ENCODE results near the gene ZNF785.
"Not testable (repeated sequence)": the region's sequence is repeated elsewhere in the genome, so short reads cannot be mapped to it uniquely, and the experiment has no call there.

Gene ZNF785

DNA sequence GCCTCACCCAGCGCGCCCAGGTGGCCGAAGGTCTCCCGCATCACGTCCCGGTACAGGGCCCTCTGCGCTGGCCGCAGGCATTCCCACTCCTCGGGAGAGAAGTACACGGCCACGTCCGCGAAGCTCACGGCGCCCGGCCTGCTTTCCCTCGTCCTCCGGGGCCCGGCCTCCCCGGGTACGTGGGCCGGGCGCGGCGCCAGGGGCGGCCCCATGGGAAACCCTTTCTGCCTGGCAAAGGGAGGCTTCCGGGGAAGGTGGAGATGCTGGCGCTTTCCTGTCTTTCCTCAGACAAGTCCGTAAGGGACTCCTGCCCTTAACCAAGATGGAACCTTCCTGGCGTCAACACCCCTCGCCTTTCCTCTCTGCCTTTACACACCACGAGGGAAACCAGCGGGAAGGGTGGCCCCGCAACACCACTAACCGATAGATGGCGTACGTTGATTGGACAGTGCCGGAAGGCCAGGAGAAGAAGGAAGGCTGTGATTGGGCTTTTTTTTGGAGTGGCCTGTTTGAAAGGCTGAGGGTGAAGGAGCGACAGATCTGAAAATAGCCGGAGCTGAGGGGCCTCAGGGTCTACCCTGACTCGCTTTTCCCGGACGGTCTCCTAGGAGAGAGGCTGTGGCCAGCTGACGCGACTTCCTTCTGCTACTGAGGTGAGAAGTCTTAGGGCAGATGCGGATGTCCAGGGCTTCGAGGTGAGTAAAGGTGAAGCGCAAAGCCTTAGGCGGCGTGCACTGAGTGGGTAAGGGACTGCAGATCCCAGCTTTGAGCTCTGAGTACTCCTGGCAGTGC, at the start of gene ZNF785:
Gene ZNF785 (minus strand): TSS at position 298 of the 792 bp plus-strand sequence. CDS start 86 bp downstream, at position 212.
- peak; percentile 100 for DNase-seq

DNA sequence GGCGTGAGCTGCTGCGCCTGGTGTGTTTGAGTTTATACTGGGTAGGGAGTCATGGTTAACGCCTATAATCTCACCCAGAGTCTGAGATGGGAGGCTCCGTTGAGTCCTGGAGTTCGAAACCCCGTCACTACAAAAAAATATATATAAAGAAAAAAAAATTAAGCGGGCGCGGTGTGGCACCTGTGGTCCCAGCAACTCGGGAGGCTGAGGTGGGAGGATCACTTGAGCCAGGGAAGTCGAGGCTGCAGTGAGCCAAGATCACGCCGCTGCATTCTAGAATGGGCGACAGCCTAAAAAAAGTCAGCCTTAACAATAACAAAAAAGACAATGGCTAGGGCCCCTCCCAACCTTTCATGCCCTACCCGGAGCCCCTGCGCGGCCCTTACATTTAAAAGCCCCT, 48.0 kb upstream of the ZNF785 start:
- DNase-seq: no peak

DNA sequence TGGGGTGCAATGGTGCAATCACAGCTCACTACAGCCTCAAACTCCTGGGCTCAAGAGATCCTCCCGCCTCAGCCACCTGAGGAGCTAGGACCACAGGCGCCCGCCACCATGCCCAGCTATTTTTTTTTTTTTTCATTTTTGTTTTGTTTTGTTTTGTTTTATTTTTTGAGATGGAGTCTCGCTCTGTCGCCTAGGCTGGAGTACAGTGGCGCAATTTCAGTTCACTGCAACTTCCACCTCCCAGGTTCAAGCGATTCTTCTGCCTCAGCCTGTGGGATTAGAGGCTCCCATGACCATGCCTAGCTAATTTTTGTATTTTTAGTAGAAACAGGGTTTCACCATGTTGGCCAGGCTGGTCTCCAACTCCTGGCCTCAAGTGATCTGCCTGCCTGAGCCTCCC, 47.0 kb upstream of the ZNF785 start:
- DNase-seq: not testable (repeated sequence)

DNA sequence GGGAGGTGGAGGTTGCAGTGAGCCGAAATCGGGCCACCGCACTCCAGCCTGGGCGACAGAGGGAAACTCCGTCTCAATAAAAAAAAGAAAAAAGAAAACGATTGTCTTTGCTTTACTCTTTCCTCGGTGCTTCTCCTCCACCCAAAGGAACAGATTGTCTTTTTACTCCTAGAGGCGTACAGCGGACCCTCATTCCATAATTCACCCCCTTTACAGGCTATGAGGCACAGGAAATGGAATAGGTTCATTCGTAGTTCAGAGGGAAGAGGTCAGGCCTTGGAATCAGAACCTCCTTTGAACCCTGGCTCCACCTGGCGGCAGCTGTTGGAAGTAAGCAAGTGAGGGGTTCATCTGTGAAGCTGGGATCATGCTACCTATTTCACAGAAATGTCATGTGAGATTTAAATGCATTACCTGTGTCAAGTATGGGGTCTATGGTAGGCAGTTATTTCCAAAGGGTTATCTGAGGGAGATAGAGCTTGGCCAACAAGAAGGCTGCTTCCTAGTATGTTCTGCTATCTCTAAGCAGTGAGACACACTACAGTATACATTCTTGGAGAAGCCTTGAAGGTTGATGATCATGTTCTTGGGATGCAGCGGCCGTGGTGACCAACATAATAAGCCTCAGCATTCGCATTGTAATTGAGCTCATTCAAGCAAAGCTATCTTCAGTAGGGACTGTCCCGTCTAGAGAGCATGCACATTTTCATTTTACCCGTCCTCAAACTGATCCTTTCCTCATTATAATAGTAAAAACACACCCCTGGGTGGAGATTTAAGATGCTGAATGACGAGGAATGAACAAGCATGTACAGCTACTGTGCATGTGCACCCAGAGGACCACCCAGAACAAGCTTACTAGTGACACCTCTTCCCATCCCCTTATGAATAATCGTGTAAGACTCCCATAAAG, 43.4 kb upstream of the ZNF785 start:
- DNase-seq: peak; percentile 93

DNA sequence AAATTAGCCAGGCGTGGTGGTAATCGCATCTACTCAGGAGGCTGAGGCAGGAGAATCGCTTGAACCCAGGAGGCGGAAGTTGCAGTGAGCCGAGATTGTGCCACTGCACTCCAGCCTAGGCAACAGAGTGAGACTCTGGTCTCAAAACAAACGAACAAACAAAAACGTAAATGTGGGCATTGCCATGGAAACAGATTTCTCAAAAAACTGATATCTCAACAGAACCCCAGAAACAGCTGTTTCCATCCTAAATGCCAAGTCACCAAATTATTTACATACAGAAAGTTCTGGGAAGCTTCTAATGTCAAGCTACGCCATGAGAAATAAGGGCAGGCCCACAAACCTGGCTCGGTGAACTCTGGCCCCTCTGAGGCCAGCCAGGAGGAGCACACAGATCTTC, 40.7 kb upstream of the ZNF785 start:
- no peak for DNase-seq

DNA sequence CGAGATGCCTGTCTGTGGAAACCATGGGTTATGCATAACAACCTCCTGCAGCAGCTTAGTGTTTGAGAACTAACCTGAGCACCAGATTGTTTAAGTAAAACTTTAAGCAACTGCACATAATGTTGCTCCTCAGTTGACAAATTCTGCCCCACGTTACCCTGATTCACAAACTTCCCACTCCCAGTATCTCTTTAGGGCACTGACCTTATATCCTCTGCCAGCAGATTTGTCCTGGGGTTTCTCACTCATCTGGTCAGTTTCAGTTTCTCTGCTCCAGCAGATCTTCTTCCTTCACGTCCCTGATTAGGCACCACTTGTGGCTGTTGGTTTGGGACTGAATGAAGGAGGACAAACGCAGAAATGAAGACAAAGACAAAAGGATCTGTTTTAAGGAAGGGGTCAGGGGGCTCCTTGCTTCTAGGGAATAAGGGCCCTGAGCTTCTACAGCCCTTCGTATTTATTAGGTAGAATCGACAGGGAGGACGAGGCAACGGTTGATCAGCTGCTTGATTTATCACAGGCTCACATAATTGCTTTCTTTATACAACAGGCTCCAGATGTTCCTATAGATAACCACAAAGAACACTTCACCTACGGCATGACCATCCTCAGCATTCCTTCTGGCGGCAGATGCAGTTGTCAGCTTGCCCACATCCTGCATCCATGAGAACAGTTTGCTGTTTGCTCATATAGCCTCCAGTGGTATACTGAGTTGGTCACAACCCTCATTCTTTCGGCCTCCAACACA, 38.2 kb upstream of the ZNF785 start:
- DNase-seq: no peak

DNA sequence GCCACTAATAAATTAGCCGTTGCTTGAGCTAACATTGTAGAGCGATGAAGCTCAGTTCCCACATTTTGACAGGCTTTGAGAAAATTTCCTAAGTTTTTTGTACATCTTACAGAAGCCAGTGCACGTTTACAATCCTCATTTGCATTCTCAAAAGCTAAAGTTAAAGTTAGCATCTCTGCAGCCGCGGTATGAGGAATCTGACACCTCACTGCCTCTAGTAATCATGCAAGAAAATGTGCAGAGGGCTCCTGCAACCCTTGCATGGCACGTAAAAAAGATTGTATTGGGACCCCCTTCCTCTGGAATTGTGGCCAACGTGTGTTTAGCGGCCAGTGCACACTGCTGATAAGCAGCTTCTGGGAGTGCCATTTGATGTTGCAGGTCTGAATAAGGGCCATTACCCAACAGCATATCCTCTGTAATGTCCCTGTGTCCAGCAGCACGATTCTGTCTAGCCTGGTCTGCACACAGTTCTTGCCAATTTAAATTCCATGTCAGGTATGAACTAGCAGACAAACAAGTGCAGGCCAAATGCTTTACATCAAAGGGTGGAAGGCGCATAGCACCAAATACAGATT, 37.0 kb upstream of the ZNF785 start:
- no peak for DNase-seq

DNA sequence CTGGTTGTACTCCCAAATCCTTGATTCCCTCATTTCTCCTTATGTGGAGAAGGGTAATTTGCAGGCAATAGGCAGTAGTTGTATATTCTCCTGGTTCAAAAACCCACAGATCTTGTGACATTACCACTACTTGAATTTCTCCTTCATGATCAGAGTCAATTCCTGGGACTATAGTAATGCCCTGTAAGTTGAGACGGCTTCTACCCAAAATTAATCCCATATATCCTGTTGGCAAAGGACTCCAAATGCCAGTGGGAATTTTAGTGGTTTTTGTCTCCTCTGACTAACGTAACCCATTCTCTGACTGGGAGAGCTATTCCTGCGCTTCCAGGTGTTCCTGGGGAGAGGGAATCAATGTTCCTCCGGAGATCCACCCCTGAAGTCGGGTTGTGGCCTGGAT, 36.3 kb upstream of the ZNF785 start:
- DNase-seq: no peak

DNA sequence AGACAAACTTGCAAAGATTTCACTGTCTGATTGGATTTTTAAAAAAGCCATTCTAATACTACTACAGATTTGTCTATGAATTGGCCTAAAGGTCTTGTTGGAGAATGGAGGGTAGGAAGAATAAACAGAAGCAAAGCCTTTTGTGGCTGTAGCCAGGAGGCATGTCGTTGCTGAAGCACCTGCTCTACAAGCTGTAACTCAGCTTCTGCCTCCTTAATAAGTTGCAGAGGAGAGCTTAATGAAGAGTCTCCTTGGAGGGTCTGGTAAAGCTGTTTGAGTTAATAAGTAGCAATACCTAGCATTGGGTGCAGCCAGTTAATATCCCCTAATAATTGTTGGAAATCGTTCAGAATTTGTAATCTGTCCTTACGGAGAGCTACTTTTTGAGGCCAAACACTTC, 34.7 kb upstream of the ZNF785 start:
- no peak for DNase-seq

DNA sequence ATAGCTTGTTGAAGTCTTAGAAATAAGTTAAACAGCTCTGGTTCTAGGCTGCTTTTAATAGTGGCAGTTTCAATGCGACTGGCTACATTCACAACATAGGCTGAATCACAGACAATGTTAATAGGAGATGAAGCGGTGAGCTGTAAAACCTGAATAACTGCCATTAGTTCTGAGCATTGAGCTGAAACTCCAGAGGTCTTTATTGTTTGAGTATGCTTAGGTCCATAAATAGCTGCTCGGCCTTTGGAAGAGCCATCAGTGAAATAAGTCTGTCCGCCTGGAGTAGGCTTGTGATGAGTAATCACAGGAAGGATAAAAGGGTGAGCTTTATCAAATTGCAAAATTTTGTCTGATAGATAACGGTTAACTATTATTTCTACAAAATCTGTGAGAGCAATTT, 34.1 kb upstream of the ZNF785 start:
- no peak for DNase-seq

DNA sequence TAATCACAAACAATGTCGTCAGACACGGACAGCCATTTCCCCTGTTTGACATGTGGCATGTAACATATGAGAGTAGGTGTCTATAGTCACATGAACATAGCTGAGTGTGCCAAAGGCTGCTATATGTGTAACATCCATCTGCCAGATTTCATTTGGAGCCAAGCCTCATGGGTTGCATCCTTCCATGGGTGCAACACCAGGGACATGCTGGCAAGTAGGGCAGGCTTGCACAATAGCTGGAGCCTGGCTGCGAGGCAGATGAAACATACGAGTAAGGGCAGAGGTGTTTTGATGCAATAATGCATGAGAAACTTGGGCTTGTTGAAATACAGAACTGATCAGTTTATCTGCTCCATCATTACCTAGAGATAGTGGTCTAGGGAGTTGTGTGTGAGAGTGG, 33.7 kb upstream of the ZNF785 start:
- DNase-seq: no peak

DNA sequence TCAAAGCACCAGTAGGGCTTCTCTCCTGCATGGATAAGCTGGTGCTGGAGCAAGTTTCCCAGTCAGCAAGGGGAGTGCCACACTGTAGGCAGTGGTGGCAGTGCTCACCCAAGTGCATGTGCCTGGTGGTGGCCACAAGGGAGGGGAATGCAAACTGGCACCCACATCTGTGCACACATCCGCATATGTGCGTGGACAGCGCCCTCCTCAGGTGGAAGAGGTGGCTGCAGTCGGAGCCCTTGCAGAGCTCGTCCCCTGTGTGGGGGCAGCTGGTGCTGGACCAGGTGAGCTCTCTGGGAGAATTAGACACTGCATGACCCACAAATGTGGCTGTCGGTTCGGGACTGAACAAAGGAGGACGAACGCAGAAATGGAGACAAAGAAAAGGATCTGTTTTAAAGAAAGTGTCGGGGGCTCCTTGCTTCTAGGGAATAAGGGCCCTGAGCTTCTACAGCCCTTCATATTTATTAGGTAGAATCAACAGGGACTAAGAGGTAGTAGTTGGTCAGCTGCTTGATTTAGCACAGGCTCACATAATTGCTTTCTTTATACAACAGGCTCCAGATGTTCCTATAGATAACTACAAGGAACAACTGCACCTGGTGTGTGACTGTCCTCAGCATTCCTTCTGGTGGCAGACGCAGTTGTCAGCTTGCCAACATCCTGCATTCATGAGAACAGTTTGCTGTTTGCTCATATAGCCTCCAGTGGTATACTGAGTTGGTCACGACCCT, 30.0 kb upstream of the ZNF785 start:
- DNase-seq: peak; percentile 69

DNA sequence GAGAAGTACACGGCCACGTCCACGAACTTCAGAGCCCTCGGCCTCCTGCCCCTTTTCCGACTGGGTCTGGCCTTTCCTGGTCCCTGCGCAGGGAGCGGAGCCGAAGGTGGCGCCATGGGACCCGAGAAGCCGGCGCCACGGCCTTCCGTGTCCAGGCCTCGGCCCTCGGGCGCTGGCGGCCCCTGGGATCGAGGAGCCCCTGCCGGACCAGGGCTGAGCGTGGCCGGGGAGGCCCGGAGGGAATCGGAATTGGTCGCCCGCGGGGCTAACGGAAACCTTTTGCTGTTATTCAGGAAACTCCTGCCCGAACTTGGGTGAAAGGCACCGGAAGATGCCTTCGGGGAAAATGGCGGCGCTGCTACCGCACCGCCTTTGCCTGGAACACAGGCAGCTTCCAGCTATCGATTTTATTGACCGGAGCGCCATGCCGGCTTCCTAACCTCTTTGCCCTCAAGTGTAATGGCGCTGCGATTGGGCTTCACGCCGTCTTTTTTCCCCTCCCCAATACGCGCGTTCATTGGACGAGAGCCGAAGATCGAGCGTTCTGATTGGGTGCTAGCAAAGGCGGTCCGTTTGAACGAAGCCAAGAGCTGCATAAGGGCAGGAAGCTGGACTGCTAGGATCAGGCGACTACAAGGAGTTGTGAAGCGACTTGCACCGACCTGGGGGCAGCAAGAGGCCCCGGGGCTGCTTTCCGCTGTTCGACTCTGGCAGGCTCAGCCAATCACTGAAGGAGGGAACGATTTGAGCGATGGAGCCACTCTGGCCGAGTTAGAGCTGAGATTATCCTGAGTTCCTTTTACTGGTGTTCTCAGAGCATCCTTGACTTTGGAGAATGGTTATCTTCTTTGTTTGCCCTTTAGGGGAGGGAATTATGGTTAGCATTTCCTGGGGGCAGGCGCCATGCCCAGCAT, 24.7 kb upstream of the ZNF785 start, which contains the start of gene ZNF689:
Gene ZNF689 (minus strand): TSS at position 464 of the 914 bp plus-strand sequence. CDS start 348 bp downstream, at position 116.
- peak; percentile 99 for DNase-seq

DNA sequence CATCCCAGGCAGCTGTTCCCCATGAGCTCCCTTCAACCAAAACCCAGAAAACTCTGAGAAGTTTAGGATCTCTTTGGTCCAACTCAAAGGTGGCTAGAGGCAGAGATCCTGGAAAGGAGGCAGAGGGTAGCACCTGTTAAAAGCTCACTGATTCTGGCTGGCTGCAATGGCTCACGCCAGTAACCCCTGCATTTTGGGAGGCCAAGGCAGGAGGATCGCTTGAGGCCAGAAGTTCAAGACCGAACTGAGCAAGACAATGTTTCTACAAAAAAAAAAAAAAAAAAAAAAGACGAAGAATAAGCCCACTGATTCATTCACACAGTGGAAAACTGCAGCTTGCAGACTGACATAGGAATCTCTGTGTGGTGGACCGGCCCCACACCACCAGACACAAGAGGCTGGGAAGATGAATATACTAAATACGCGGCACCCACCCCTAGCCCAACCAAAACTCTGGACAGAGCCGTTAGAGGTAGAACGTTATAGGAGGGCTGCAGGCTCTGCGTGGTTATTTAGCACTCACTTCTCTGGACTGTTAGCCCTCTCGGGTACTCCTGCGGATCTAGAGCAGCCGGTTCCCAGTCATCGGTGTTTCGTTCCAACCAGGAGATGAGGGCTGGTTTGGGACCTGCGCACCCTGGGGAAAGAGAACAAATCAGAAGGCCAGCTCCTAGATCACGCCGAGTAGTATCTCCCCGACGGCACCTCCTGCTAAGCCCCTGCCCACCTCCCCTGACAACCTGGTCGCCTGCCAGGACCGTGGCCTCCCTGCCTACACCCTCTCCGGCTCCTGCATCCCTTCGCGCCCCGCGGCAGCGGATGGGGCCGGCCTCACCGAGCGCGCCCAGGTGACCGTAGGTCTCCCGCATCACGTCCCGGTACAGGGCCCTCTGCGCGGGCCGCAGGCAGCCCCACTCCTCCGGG, 23.8 kb upstream of the ZNF785 start:
- peak; percentile 69 for DNase-seq

DNA sequence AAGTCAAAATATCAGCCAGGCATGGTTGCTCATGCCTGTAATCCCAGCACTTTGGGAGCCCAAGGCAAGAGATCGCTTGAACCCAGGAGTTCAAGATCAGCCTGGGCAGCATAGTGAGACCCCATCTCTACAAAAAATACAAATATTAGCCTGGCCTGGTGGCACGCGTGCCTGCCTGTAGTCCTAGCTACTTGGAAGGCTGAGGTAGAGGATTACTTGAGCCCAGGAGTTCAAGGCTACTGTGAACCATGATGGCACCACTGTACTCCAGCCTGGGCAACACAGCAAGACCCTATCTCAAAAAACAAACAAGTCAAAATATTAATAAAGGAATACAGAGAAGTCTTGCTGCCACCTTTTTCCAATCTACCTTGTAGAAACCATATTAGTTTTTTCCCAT, 20.5 kb upstream of the ZNF785 start:
- DNase-seq: no peak

DNA sequence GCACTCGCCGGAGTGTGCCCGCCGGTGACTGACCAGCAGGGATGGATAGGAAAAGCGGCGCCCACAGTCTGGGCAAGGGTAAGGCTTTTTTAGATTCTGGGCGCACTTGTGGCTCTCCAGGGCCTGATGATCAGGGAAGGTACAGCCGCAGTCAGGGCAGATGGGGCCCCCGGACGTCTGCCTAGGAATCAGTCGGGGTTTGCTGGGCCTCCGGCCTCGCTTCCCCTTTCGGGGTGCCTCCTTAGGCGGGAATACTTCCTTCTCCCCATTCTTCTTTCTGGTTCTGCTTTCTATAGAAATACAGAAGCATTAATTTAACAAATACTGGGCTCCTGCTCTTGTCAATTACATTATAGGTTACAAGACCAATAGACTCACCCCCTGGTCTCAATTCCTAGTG, 19.7 kb upstream of the ZNF785 start:
- DNase-seq: no peak

DNA sequence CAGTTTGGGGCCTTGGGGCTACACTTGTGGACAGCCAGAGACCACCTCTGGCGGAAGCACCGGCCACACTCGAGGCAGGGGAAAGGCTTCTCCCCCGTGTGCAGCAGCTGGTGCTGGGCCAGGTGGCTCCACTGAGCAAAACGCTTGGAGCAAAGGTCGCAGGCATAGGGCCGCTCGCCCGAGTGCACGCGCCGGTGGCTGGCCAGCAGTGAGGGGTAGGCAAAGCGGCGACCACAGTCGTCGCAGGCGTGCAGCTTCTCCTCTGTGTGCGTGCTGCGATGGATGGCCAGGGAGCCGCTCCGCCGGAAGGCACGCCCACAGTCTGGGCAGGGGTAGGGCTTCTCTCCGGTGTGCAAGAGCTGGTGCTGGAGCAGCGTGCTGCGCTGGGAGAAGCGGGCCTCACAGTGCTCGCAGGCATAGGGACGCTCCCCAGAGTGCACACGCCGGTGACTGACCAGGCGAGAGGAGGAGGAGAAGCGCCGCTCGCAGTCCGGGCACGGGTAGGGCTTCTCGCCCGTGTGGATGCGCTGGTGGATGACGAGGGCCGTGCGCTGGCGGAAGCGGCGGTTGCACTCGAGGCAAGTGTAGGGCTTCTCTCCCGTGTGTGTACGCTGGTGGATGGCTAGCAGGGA, 18.9 kb upstream of the ZNF785 start:
- DNase-seq: no peak

DNA sequence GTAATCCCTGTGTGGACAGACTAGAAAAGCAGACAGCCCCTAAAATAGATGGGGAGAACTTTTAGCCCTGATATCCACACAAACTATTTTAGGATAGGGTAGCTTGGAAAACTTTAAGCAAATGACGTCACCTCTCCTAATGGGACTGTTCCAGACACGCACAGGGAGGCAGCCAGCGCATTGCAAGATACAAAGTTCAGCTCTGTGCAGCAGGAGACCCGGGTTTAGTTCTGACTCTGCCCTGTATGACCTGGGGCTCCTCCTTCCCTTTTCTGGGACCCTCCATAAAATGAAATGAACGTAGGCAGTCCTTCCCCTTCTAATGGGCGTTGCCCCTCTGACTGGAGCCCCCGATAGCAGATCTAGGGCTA, 18.4 kb upstream of the ZNF785 start:
- DNase-seq: no peak

DNA sequence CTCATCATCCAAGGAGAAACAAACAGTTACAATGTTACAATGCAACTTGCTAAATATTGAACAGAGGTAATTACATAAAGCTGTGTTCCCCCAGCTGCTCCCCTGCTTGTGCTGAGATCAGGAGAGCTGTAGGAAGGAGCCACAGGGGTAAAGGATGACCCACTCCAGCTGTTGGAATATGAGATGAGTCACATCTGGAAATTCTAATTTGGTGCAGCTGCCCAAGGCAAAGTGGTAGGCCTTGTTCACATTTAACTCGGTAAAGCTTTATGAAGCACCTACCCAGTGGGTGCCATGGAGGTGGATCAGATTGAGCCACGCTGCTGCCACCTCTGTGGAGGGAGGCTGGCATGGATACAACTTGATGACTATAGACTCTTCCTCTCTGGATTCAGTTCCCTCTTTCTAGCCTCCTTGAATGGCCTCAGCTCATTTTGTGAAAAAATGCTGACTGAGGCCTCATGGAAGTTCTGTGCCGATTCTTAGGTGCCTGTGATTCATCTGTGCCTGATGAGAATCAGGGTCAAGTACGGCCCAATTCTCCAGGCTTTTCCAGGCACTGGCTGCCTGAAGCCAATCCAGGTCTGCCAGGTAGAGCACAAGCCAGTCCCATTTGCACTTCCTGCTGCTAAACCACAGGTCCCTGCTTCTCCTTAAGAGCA, 17.2 kb upstream of the ZNF785 start:
- no peak for DNase-seq

Measured in hematopoietic multipotent progenitor cell treated with erythropoietin and hydrocortisone succinate and interleukin-3 and kit ligand, for 6 days (in vitro differentiated cells).